WERI-Rb-1 (cell line): ENCODE measurements around the gene KLRC4.
"Not testable (repeated sequence)": the region's sequence is repeated elsewhere in the genome, so short reads cannot be mapped to it uniquely, and the experiment has no call there.

ENCODE experiments used
- DNase-seq: peaks from one replicate; pipeline ENCODE4 v3.0.0-alpha.2; 2020
- H3K27ac ChIP-seq: fragments of 250-450 bp; sonication (Bioruptor Pico); 2 replicates; pipeline ENCODE4 v1.5.1; 2020; ENCODE audit warnings: mild to moderate bottlenecking, moderate library complexity
- H3K27me3 ChIP-seq: fragments of 250-450 bp; sonication (Bioruptor Pico); 2 replicates; pipeline ENCODE4 v1.5.1; 2021; ENCODE audit warnings: mild to moderate bottlenecking, low read depth, moderate library complexity; ENCODE audit not compliant: insufficient read depth, severe bottlenecking
- H3K36me3 ChIP-seq: fragments of 250-450 bp; sonication (Bioruptor Pico); 2 replicates; pipeline ENCODE4 v1.5.1; 2020; ENCODE audit warnings: mild to moderate bottlenecking, moderate library complexity
- H3K4me3 ChIP-seq: 2 replicates; pipeline ENCODE4 v1.5.1; 2011; ENCODE audit warnings: low read depth, mild to moderate bottlenecking, control low read depth, low read length
- H3K9me3 ChIP-seq: fragments of 250-450 bp; sonication (Bioruptor Pico); 2 replicates; pipeline ENCODE4 v1.5.1; 2021; ENCODE audit warnings: mild to moderate bottlenecking, moderate library complexity; ENCODE audit not compliant: severe bottlenecking
- TF ChIP-seq, protein P1 (sequence below): IDR thresholded peaks from 2 replicates; pipeline ENCODE4 v1.5.1; 2011; ENCODE audit warnings: low read depth, mild to moderate bottlenecking, control low read depth, inconsistent platforms, low read length

KLRC4 gene

DNA sequence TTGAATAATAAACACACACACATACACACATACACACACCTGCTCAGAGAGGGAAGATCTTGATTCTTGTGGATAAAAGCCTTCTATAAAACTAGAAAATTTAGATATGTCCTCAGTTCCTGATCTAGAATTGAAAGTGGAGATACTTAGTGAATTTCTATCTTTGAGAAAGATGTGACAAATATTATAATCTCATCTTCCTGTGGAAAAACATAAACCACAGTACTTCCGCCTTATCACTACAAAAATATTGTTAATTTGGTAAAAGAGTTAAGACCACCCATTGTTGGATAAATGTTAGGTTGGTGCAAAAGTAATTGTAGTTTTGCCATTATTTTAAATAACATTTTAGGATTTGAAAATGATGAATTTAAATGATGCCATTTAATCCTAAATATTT lies 19.7 kb downstream of the KLRC4 start, which contains the start of gene KLRK1:
Gene KLRK1 (minus strand): TSS at position 138 of the 400 bp plus-strand sequence. CDS start 1,231 bp downstream, outside the sequence.
- no peaks in the 10 kb centered on the region for H3K9me3 ChIP-seq
- H3K4me3 ChIP-seq = no peak within 1 kb of the TSS
- no peak for DNase-seq
- TF ChIP-seq, protein P1, sequence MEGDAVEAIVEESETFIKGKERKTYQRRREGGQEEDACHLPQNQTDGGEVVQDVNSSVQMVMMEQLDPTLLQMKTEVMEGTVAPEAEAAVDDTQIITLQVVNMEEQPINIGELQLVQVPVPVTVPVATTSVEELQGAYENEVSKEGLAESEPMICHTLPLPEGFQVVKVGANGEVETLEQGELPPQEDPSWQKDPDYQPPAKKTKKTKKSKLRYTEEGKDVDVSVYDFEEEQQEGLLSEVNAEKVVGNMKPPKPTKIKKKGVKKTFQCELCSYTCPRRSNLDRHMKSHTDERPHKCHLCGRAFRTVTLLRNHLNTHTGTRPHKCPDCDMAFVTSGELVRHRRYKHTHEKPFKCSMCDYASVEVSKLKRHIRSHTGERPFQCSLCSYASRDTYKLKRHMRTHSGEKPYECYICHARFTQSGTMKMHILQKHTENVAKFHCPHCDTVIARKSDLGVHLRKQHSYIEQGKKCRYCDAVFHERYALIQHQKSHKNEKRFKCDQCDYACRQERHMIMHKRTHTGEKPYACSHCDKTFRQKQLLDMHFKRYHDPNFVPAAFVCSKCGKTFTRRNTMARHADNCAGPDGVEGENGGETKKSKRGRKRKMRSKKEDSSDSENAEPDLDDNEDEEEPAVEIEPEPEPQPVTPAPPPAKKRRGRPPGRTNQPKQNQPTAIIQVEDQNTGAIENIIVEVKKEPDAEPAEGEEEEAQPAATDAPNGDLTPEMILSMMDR = no peak
- H3K27me3 ChIP-seq = no peaks in the 10 kb centered on the region
- H3K36me3 ChIP-seq = no peaks in the 10 kb centered on the region
- no peak within 1 kb of the TSS for H3K27ac ChIP-seq

GRCh38 chr12:10388624-10389413 lies 20.7 kb downstream of the KLRC4 start:
- H3K9me3 ChIP-seq = no peaks in the 10 kb centered on the region
- DNase-seq = no peak
- H3K27ac ChIP-seq = no peak overlapping the region
- no peaks in the 10 kb centered on the region for H3K36me3 ChIP-seq
- H3K4me3 ChIP-seq = no peak overlapping the region
- no peaks in the 10 kb centered on the region for H3K27me3 ChIP-seq
- TF ChIP-seq, protein P1 = no peak

- H3K27ac ChIP-seq, H3K9me3 ChIP-seq, H3K36me3 ChIP-seq, H3K4me3 ChIP-seq, H3K27me3 ChIP-seq, DNase-seq: not testable (repeated sequence)
Observed at GRCh38 chr12:10387498-10387897, 22.1 kb downstream of the KLRC4 start.

- DNase-seq = no peak
- TF ChIP-seq, protein P1 = no peak
- Histone ChIP-seq H3K27me3 (no peaks in the 10 kb centered on the region), H3K36me3 (no peaks in the 10 kb centered on the region), H3K4me3 (no peak overlapping the region), H3K9me3 (no peaks in the 10 kb centered on the region), H3K27ac (no peak overlapping the region)
Observed at GRCh38 chr12:10386857-10387256, 22.7 kb downstream of the KLRC4 start.

DNA sequence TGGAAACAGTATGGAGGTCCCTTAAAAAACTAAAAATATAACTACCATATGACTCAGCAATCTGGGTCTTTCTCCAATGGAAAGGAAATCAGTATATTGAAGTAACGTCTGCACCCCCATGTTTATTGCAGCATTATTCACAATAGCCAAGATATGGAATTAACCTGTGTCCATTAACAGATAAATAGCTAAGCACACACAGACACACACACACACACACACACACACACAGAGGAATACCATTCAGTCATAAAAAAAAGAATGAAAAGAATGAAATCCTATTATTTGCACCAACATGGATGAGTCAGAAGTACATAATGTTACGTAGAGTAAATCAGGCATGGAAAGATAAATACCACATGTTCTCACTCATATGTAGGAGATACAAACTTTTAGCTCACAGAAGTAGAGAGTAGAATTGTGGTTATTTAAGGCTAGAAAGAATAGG lies 24.4 kb downstream of the KLRC4 start:
- TF ChIP-seq, protein P1 = no peak
- H3K4me3 ChIP-seq = no peak overlapping the region
- H3K36me3 ChIP-seq = no peaks in the 10 kb centered on the region
- H3K27me3 ChIP-seq = no peaks in the 10 kb centered on the region
- no peaks in the 10 kb centered on the region for H3K9me3 ChIP-seq
- no peak overlapping the region for H3K27ac ChIP-seq
- DNase-seq = no peak

DNA sequence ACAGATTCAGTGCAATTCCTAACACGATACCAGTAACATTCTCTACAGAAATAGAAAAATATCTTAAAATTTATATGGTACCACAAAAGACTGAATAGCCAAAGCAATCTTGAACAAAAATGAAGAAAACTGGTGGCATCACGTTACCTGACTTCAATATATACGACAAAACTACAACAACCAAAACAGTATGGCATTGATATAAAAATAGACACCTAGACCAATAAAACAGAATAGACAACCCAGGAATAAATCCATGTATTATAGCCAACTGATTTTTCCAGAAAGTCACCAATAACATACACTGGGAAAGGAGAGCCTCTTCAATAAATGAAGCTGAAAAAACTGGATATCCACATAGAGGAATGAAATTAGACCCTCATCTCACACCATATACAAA lies 25.4 kb downstream of the KLRC4 start:
- H3K27ac ChIP-seq = no peak overlapping the region
- TF ChIP-seq, protein P1 = no peak
- no peaks in the 10 kb centered on the region for H3K27me3 ChIP-seq
- H3K4me3 ChIP-seq = no peak overlapping the region
- no peaks in the 10 kb centered on the region for H3K36me3 ChIP-seq
- DNase-seq = no peak
- H3K9me3 ChIP-seq = no peaks in the 10 kb centered on the region
